ENCODE results near the gene ZBED5. TPM values are rescaled to one million over a fixed set of nuclear protein-coding genes. Genes with fewer than 3 reads are reported as not detected.
A peak's percentile ranks its signal among the peaks of the same experiment; 100 is the strongest.

The ZBED5 gene
- total and polyA plus RNA-seq, 9 of the 15 experiments (the other 6 are each of a cell fraction or from before 2014, with no cell fraction given), result 12.4 to 70.7 (median 26.8) TPM

- Histone ChIP-seq H3K79me2 (ENCODE audit: control insufficient read depth, insufficient read depth, low read length) (no peaks in the 10 kb centered on the region; the same call in 2 of the 3 replicates), H2AFZ (ENCODE audit: low read depth, low read length) (no peak overlapping the region), H3K27ac (ENCODE audit: extremely low read depth, low read depth, low read length) (no peak overlapping the region), H3K9ac (ENCODE audit: insufficient read depth in 1 of 2, low read depth in 2 of 2, low read length in 2 of 2) (no peak overlapping the region), H3K36me3 (ENCODE audit: control insufficient read depth, insufficient read depth, low read length) (peaks cover 16% of the 10 kb centered on the region), H3K4me1 (replicated peaks in 1 of 2; ENCODE audit: control insufficient read depth in 2 of 2, insufficient read depth in 2 of 2, low read length in 2 of 2) (no peaks in the 10 kb centered on the region), H3K4me2 (ENCODE audit: insufficient read depth, low read length) (no peak overlapping the region), H3K9me1 (ENCODE audit: control insufficient read depth, insufficient read depth, low read length) (no peaks in the 10 kb centered on the region), H3K27me3 (ENCODE audit: control insufficient read depth in 2 of 2, insufficient read depth in 2 of 2, low read length in 2 of 2) (no peaks in the 10 kb centered on the region), H3K4me3 (no peak overlapping the region), H4K20me1 (replicated peaks; ENCODE audit: control insufficient read depth, insufficient read depth, low read length) (no peaks in the 10 kb centered on the region), H3K9me3 (replicated peaks; ENCODE audit: control insufficient read depth, insufficient read depth, low read depth, low read length) (no peaks in the 10 kb centered on the region)
- ChIA-PET CTCF (ENCODE audit: low intra/inter-chr PET ratio) (no interaction called here), POLR2A (interaction anchor here (2.3 to 3.0 kb wide), 3 partner anchors 10 to 39 kb away, joined by 13 to 15 read pairs (median 14); partner anchors contain the start of genes EIF4G2 and ZBED5)
- DNase-seq (ENCODE audit: extremely low read depth in 1 of 4, low spot score in 3 of 4) (no peak), FAIRE-seq (no peak), ATAC-seq (no peak)
- intact Hi-C loops (cut with micrococcal nuclease) (no loop called here), in situ Hi-C loops (cut with MboI) (no loop called here)
- TF ChIP-seq E2F5 (CRISPR knock-in tag; IDR thresholded peaks at IDR 0.05), result no peak
- peak; percentile 19 for TF ChIP-seq RBM25 (IDR thresholded peaks at IDR 0.05; ENCODE audit: low read depth, low read length, severe bottlenecking)
- no peak for TF ChIP-seq RUNX1 (IDR thresholded peaks at IDR 0.05; ENCODE audit: low read depth)
- TF ChIP-seq ZNF121 (CRISPR knock-in tag; conservative IDR thresholded peaks at IDR 0.05), result peak; percentile 99
- TF ChIP-seq POLR2A (conservative IDR thresholded peaks at IDR 0.05), result no peak
- no peak for TF ChIP-seq ZC3H8 (IDR thresholded peaks at IDR 0.05)
- no peak for TF ChIP-seq ZFX (CRISPR knock-in tag; IDR thresholded peaks at IDR 0.05)
- TF ChIP-seq TFAM (CRISPR knock-in tag; conservative IDR thresholded peaks at IDR 0.05), result no peak
- 91% methylated on average over 3 of the region's 3 CpGs for WGBS (ENCODE audit: insufficient coverage, low coverage, missing lambda C conversion rate)
- BruUV-seq (replicated peaks), result no TSS peak
Measured at GRCh38 chr11:10847960-10848860, 9.6 kb downstream of the ZBED5 start.
